ENCODE data around the gene WWOX. TPM values are rescaled to one million over a fixed set of nuclear protein-coding genes. Genes with fewer than 3 reads are reported as not detected.
A peak's percentile ranks its signal among the peaks of the same experiment; 100 is the strongest.

The WWOX gene
- polyA plus RNA-seq, 6 donors from 2014 or later: 9.1 to 17.0 (median 12.5) TPM

- no peaks in the 10 kb centered on the region for H3K9me3 Mint-ChIP-seq
- no peaks in the 10 kb centered on the region for H3K27me3 Mint-ChIP-seq
- DNase-seq: no peak
- H3K4me1 Mint-ChIP-seq: peaks cover 0 to 10% (median 8%) of the 10 kb centered on the region in 3 donors
- no peak for ATAC-seq (ENCODE audit: low read depth in 2 of 2)
- H3K27ac Mint-ChIP-seq: peak overlapping the region in 1 of 6 donors; percentile 63
- H3K36me3 Mint-ChIP-seq: peaks cover under 1 to 2% of the 10 kb centered on the region in 2 donors
- no peak overlapping the region for H3K4me3 Mint-ChIP-seq
Observed at GRCh38 chr16:78235876-78236275, 136.4 kb downstream of the WWOX start.

GRCh38 chr16:78237841-78238240, 138.4 kb downstream of the WWOX start:
- H3K36me3 Mint-ChIP-seq: peaks cover 4 to 8% of the 10 kb centered on the region in 2 donors
- ATAC-seq (ENCODE audit: low read depth in 2 of 2) (no peak), DNase-seq (no peak)
- H3K27me3 Mint-ChIP-seq: no peaks in the 10 kb centered on the region
- no peak overlapping the region for H3K4me3 Mint-ChIP-seq
- peak overlapping the region in 1 of 6 donors; percentile 59 for H3K27ac Mint-ChIP-seq
- H3K9me3 Mint-ChIP-seq: no peaks in the 10 kb centered on the region
- peaks cover 0 to 13% (median 10%) of the 10 kb centered on the region in 3 donors for H3K4me1 Mint-ChIP-seq

GRCh38 chr16:78240459-78241222, 141.2 kb downstream of the WWOX start:
- Mint-ChIP-seq H3K4me1 (peaks cover 0 to 5% (median 4%) of the 10 kb centered on the region in 3 donors), H3K9me3 (no peaks in the 10 kb centered on the region), H3K36me3 (peaks cover 4 to 8% of the 10 kb centered on the region in 2 donors), H3K27me3 (no peaks in the 10 kb centered on the region), H3K4me3 (no peak overlapping the region), H3K27ac (no peak overlapping the region)
- DNase-seq: no peak
- ATAC-seq (ENCODE audit: low read depth in 2 of 2): no peak

- Mint-ChIP-seq H3K27ac (no peak overlapping the region), H3K4me3 (no peak overlapping the region), H3K36me3 (peaks cover 4 to 8% of the 10 kb centered on the region in 2 donors), H3K9me3 (no peaks in the 10 kb centered on the region), H3K27me3 (no peaks in the 10 kb centered on the region), H3K4me1 (peaks cover 1 to 13% (median 7%) of the 10 kb centered on the region in 3 donors)
- DNase-seq: no peak
- ATAC-seq (ENCODE audit: low read depth in 2 of 2): no peak
Observed at GRCh38 chr16:78242239-78242630, 142.8 kb downstream of the WWOX start.

GRCh38 chr16:78244131-78244895, 144.9 kb downstream of the WWOX start:
- no peak for DNase-seq
- Mint-ChIP-seq H3K9me3 (peaks cover 0 to 7% (median 0%) of the 10 kb centered on the region in 7 donors), H3K36me3 (peaks cover 4 to 16% of the 10 kb centered on the region in 2 donors), H3K27me3 (no peaks in the 10 kb centered on the region), H3K4me3 (no peak overlapping the region), H3K4me1 (peaks cover 3 to 13% (median 7%) of the 10 kb centered on the region in 3 donors), H3K27ac (no peak overlapping the region)
- ATAC-seq (ENCODE audit: low read depth in 2 of 2): no peak

GRCh38 chr16:78246559-78246958, 147.1 kb downstream of the WWOX start:
- DNase-seq (no peak), ATAC-seq (ENCODE audit: low read depth in 2 of 2) (no peak)
- H3K36me3 Mint-ChIP-seq: peaks cover 0 to 8% of the 10 kb centered on the region in 2 donors
- H3K27me3 Mint-ChIP-seq: no peaks in the 10 kb centered on the region
- peaks cover 3 to 8% (median 7%) of the 10 kb centered on the region in 3 donors for H3K4me1 Mint-ChIP-seq
- H3K27ac Mint-ChIP-seq: peak overlapping the region in 1 of 6 donors; percentile 52
- no peak overlapping the region for H3K4me3 Mint-ChIP-seq
- peaks cover 0 to 7% (median 0%) of the 10 kb centered on the region in 7 donors for H3K9me3 Mint-ChIP-seq

- peak overlapping the region in 1 of 6 donors; percentile 16 for H3K27ac Mint-ChIP-seq
- peaks cover 3 to 8% (median 7%) of the 10 kb centered on the region in 3 donors for H3K4me1 Mint-ChIP-seq
- H3K4me3 Mint-ChIP-seq: no peak overlapping the region
- H3K27me3 Mint-ChIP-seq: no peaks in the 10 kb centered on the region
- ATAC-seq (ENCODE audit: low read depth in 2 of 2) (no peak), DNase-seq (no peak)
- H3K9me3 Mint-ChIP-seq: peaks cover 0 to 7% (median 0%) of the 10 kb centered on the region in 7 donors
- H3K36me3 Mint-ChIP-seq: peaks cover 0 to 8% of the 10 kb centered on the region in 2 donors
Observed at GRCh38 chr16:78249056-78249455, 149.6 kb downstream of the WWOX start.

GRCh38 chr16:78249832-78250231, 150.4 kb downstream of the WWOX start:
- DNase-seq (no peak), ATAC-seq (ENCODE audit: low read depth in 2 of 2) (no peak)
- peaks cover 0 to 8% of the 10 kb centered on the region in 2 donors for H3K36me3 Mint-ChIP-seq
- no peak overlapping the region for H3K27ac Mint-ChIP-seq
- no peaks in the 10 kb centered on the region for H3K27me3 Mint-ChIP-seq
- no peak overlapping the region for H3K4me3 Mint-ChIP-seq
- peaks cover 3 to 8% (median 7%) of the 10 kb centered on the region in 3 donors for H3K4me1 Mint-ChIP-seq
- H3K9me3 Mint-ChIP-seq: peaks cover 0 to 7% (median 0%) of the 10 kb centered on the region in 7 donors

GRCh38 chr16:78251115-78251514, 151.7 kb downstream of the WWOX start:
- Mint-ChIP-seq H3K27me3 (no peaks in the 10 kb centered on the region), H3K4me3 (no peak overlapping the region), H3K9me3 (peaks cover 0 to 7% (median 0%) of the 10 kb centered on the region in 7 donors), H3K27ac (peak overlapping the region in 1 of 6 donors; percentile 4), H3K36me3 (peaks cover 0 to 8% of the 10 kb centered on the region in 2 donors), H3K4me1 (peaks cover 3 to 6% (median 4%) of the 10 kb centered on the region in 3 donors)
- no peak for DNase-seq
- no peak for ATAC-seq (ENCODE audit: low read depth in 2 of 2)

GRCh38 chr16:78252757-78253156, 153.3 kb downstream of the WWOX start:
- H3K27ac Mint-ChIP-seq: no peak overlapping the region
- no peaks in the 10 kb centered on the region for H3K27me3 Mint-ChIP-seq
- ATAC-seq (ENCODE audit: low read depth in 2 of 2): no peak
- no peak for DNase-seq
- H3K36me3 Mint-ChIP-seq: peaks cover 0 to 3% of the 10 kb centered on the region in 2 donors
- peaks cover 0 to under 1% (median 0%) of the 10 kb centered on the region in 3 donors for H3K4me1 Mint-ChIP-seq
- peaks cover 0 to 3% (median 0%) of the 10 kb centered on the region in 7 donors for H3K9me3 Mint-ChIP-seq
- H3K4me3 Mint-ChIP-seq: no peak overlapping the region

GRCh38 chr16:78254841-78255240, 155.4 kb downstream of the WWOX start:
- Mint-ChIP-seq H3K4me1 (no peaks in the 10 kb centered on the region), H3K9me3 (no peaks in the 10 kb centered on the region), H3K27ac (peak overlapping the region in 1 of 6 donors; percentile 41), H3K36me3 (no peaks in the 10 kb centered on the region), H3K4me3 (peak overlapping the region in 1 of 8 donors; percentile 67), H3K27me3 (no peaks in the 10 kb centered on the region)
- ATAC-seq (ENCODE audit: low read depth in 2 of 2): no peak
- no peak for DNase-seq

GRCh38 chr16:78256686-78257375, 157.4 kb downstream of the WWOX start:
- DNase-seq: no peak
- no peaks in the 10 kb centered on the region for H3K4me1 Mint-ChIP-seq
- no peaks in the 10 kb centered on the region for H3K36me3 Mint-ChIP-seq
- no peak overlapping the region for H3K4me3 Mint-ChIP-seq
- H3K27me3 Mint-ChIP-seq: no peaks in the 10 kb centered on the region
- H3K9me3 Mint-ChIP-seq: no peaks in the 10 kb centered on the region
- H3K27ac Mint-ChIP-seq: no peak overlapping the region
- no peak for ATAC-seq (ENCODE audit: low read depth in 2 of 2)

GRCh38 chr16:78257376-78257728, 157.9 kb downstream of the WWOX start:
- H3K4me1 Mint-ChIP-seq: no peaks in the 10 kb centered on the region
- no peak for ATAC-seq (ENCODE audit: low read depth in 2 of 2)
- H3K27me3 Mint-ChIP-seq: no peaks in the 10 kb centered on the region
- no peaks in the 10 kb centered on the region for H3K36me3 Mint-ChIP-seq
- no peaks in the 10 kb centered on the region for H3K9me3 Mint-ChIP-seq
- DNase-seq: no peak
- H3K4me3 Mint-ChIP-seq: no peak overlapping the region
- H3K27ac Mint-ChIP-seq: no peak overlapping the region

All from naive B cell (primary cell).